Ascending aorta (tissue), 2 donors: Measurements from ENCODE around the gene NOC4L. TPM values are rescaled to one million over a fixed set of nuclear protein-coding genes. Genes with fewer than 3 reads are reported as not detected.

Source experiments
- DNase-seq, 2 donors: peaks; one replicate each; pipeline ENCODE4 v3.0.0-alpha.2; 2019; ENCODE audit warnings: low spot score in 2 of 2
- H3K27ac ChIP-seq, 2 donors: fragments of 200-600 bp; sonication (generic); one replicate each; pipeline ENCODE4 v1.5.1; 2016 to 2017; ENCODE audit warnings: mild to moderate bottlenecking in 1 of 2
- H3K27me3 ChIP-seq: fragments of 200-600 bp; sonication (generic); one replicate; pipeline ENCODE4 v1.5.1; 2017
- H3K36me3 ChIP-seq, 2 donors: fragments of 200-600 bp; sonication (generic); one replicate each; pipeline ENCODE4 v1.5.1; 2016
- H3K4me1 ChIP-seq, 2 donors: fragments of 200-600 bp; sonication (generic); one replicate each; pipeline ENCODE4 v1.5.1; 2016 to 2017; ENCODE audit warnings: mild to moderate bottlenecking in 1 of 2
- H3K4me3 ChIP-seq, 2 donors: fragments of 200-600 bp; sonication (generic); one replicate each; pipeline ENCODE4 v1.5.1; 2016 to 2017; ENCODE audit warnings: mild to moderate bottlenecking in 1 of 2
- H3K9me3 ChIP-seq, 2 donors: fragments of 200-600 bp; sonication (generic); one replicate each; pipeline ENCODE4 v1.5.1; 2016
- CTCF ChIP-seq, 3 experiments: fragments of 200-600 bp in 2 of 3; fragments of 450-650 bp in 1 of 3; sonication (generic) in 2 of 3; IDR thresholded peaks; one replicate each; pipeline ENCODE4 v1.5.1; 2016 to 2019; ENCODE audit warnings: antibody characterized with exemption in 3 of 3, mild to moderate bottlenecking in 1 of 3, moderate library complexity in 1 of 3
- intact Hi-C: fragments of 100-400 bp; cut with DNase I; formaldehyde crosslinking; loops from one replicate; pipeline ENCODE4 v1.15.1; 2023
- total RNA-seq: library from RNA; depleted of rRNA; stranded (reverse); fragments of >200 nt; gene quantifications from one replicate; pipeline ENCODE4 v1.1.0, GENCODE V29; 2016

The NOC4L gene
- total RNA-seq, 1 donor from 2014 or later = 9.2 TPM

- peak overlapping the region; percentile 97 to 99 for H3K4me3 ChIP-seq
- H3K4me1 ChIP-seq = peaks cover 4 to 16% of the 10 kb centered on the region in 2 donors
- no peaks in the 10 kb centered on the region for H3K9me3 ChIP-seq
- peaks cover 39 to 47% of the 10 kb centered on the region in 2 donors for H3K36me3 ChIP-seq
- intact Hi-C loops = loop anchor here (10.0 kb wide), 2 partner anchors 248 to 428 kb away; partner anchors contain the start of genes SFSWAP and ULK1
- no peak overlapping the region for H3K27ac ChIP-seq
- DNase-seq = no peak
- no peak for TF ChIP-seq CTCF (IDR thresholded peaks at IDR 0.05)
- no peaks in the 10 kb centered on the region for H3K27me3 ChIP-seq
Observed at GRCh38 chr12:132142679-132143335, 1.4 kb upstream of the NOC4L start.

- no peaks in the 10 kb centered on the region for H3K27me3 ChIP-seq
- no peaks in the 10 kb centered on the region for H3K9me3 ChIP-seq
- H3K4me1 ChIP-seq = peaks cover 4 to 16% of the 10 kb centered on the region in 2 donors
- DNase-seq = peak in 1 of 2 donors; percentile 61
- peaks cover 45 to 52% of the 10 kb centered on the region in 2 donors for H3K36me3 ChIP-seq
- no peak for TF ChIP-seq CTCF (IDR thresholded peaks at IDR 0.05)
- H3K4me3 ChIP-seq = peak overlapping the region; percentile 97 to 99
- intact Hi-C loops = loop anchor here (2.0 to 10.0 kb wide), 5 partner anchors 59 to 567 kb away; partner anchors contain the start of genes PGAM5, SFSWAP and ULK1
- peak overlapping the region; percentile 52 to 64 for H3K27ac ChIP-seq
Observed at GRCh38 chr12:132143336-132144071, 753 bp upstream of the NOC4L start.

DNA sequence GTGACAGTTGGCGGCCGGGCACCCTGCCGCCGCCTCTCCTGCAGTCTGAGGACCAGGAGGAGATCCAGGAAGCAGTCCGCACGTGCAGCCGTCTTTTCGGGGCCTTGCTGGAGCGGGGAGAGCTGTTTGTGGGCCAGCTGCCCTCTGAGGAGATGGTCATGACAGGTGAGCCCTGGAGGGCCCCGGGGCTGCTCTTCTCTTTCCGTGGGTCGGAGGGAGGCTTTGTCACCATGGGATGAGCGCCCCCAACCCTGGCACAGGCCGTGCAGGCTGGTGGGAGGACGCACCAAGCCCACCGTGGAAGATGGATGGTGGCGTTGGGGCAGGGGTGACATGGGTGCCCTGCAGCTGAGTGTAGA is 532 bp downstream of the NOC4L start:
- peaks cover 35 to 41% of the 10 kb centered on the region in 2 donors for H3K36me3 ChIP-seq
- TF ChIP-seq CTCF (IDR thresholded peaks at IDR 0.05) = no peak
- intact Hi-C loops = loop anchor here (2.0 to 10.0 kb wide), 5 partner anchors 60 to 566 kb away; partner anchors contain the start of genes PGAM5, SFSWAP and ULK1
- peak overlapping the region; percentile 97 to 99 for H3K4me3 ChIP-seq
- no peak for DNase-seq
- H3K27me3 ChIP-seq = no peaks in the 10 kb centered on the region
- H3K9me3 ChIP-seq = no peaks in the 10 kb centered on the region
- H3K4me1 ChIP-seq = peaks cover 4 to 16% of the 10 kb centered on the region in 2 donors
- peak overlapping the region; percentile 91 to 93 for H3K27ac ChIP-seq

- Histone ChIP-seq H3K27ac (peak overlapping the region in 1 of 2 donors; percentile 93), H3K9me3 (no peaks in the 10 kb centered on the region), H3K36me3 (peaks cover 29 to 35% of the 10 kb centered on the region in 2 donors), H3K4me1 (peaks cover 4 to 16% of the 10 kb centered on the region in 2 donors), H3K4me3 (peak overlapping the region in 1 of 2 donors; percentile 97), H3K27me3 (no peaks in the 10 kb centered on the region)
- peak in 1 of 2 donors; percentile 61 for DNase-seq
- TF ChIP-seq CTCF (IDR thresholded peaks at IDR 0.05) = no peak
- intact Hi-C loops = loop anchor here (2.0 to 10.0 kb wide), 5 partner anchors 61 to 565 kb away; partner anchors contain the start of genes PGAM5, SFSWAP and ULK1
Observed at GRCh38 chr12:132145334-132145733, 1.1 kb downstream of the NOC4L start.

GRCh38 chr12:132146098-132146497 is 1.8 kb downstream of the NOC4L start:
- H3K4me1 ChIP-seq = peaks cover 4 to 16% of the 10 kb centered on the region in 2 donors
- H3K9me3 ChIP-seq = no peaks in the 10 kb centered on the region
- no peak overlapping the region for H3K4me3 ChIP-seq
- H3K36me3 ChIP-seq = peaks cover 22 to 33% of the 10 kb centered on the region in 2 donors
- no peaks in the 10 kb centered on the region for H3K27me3 ChIP-seq
- intact Hi-C loops = loop anchor here (10.0 kb wide), 2 partner anchors 251 to 431 kb away; partner anchors contain the start of genes SFSWAP and ULK1
- no peak overlapping the region for H3K27ac ChIP-seq
- TF ChIP-seq CTCF (IDR thresholded peaks at IDR 0.05) = no peak
- DNase-seq = no peak
